Hindlimb muscle (tissue), 1 donor: ENCODE results near the gene LTB4R. TPM values are rescaled to one million over a fixed set of nuclear protein-coding genes. Genes with fewer than 3 reads are reported as not detected.
"Not testable (repeated sequence)": the region's sequence is repeated elsewhere in the genome, so short reads cannot be mapped to it uniquely, and the experiment has no call there.

Experiments used
- DNase-seq: peaks from one replicate; pipeline ENCODE4 v3.0.0-alpha.2; 2013
- polyA plus RNA-seq: library from polyadenylated mRNA; unstranded; fragments of 120-200 nt; gene quantifications from one replicate; pipeline ENCODE4 v1.2.1, GENCODE V29; 2013; ENCODE audit not compliant: insufficient read length

The LTB4R gene
- polyA plus RNA-seq, 1 donor, result 3.5 TPM

DNA sequence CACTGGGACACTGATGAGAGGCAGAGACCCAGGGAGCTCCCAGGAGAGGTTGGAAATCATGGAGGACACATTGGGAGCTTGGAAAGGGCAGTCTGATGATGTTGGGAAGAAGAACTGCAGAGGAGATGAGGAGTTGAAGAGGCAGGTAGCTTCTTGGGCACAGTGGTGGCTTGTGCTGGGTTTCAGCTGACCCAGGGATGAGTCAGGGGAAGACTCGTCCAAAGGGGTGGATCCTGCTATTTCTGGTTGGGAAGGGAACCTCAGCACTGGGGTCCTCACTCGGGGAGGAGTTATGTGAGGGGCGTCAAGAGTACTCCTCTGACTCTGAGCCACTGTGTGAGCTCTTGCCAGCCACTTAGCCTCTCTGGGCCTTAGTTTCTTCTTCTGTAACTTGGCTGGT lies 12.0 kb downstream of the LTB4R start:
- no peak for DNase-seq

- no peak for DNase-seq
Measured at GRCh38 chr14:24324024-24324423, 12.7 kb downstream of the LTB4R start.

DNA sequence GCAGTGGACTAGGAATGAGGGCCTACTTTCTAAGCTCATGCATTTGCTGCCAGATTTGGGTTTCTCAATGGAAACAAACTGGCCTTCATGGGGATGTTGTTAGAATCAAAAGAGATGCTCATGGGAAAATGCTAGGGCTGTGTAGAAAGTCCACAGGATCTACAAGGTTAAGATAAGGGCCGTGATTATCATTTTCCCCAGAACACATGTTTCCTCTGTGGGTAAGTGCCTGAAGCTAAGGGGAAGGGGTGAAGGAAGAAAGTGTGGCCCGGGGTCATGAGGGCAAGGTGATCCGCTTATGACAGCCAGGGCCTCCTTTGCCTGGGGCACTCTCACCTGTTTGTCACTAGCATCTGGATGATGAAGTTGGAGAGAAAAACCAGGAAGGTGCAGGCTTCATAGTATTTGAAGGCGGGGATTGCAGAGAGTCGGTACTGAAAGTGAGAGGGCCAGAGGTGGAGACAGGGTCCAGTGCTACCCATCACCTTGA lies 13.8 kb downstream of the LTB4R start:
- DNase-seq, result no peak

- no peak for DNase-seq
Measured at GRCh38 chr14:24325963-24326362, 14.7 kb downstream of the LTB4R start.

DNA sequence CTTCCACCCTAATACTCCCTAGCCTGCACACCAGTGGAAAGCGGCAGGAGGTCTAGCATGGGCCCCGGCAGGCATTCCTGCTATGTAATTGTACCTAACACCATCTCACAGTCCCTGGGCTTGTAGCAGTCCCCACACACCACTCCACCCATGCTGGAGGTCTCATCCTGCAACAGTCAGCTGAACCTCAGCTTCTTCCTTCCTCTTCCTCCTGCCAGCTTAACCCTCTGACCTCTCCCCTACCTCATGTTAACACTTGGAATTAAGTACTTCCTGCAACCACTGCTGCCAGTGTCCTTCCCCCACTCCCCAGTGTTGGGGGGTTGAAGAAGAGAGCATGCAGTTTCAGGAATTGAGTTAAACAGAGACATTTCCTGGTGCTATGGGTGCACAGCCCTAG lies 16.0 kb downstream of the LTB4R start:
- DNase-seq, result no peak

- DNase-seq, result not testable (repeated sequence)
Measured at GRCh38 chr14:24327914-24328313, 16.6 kb downstream of the LTB4R start.

GRCh38 chr14:24329073-24329663 lies 17.9 kb downstream of the LTB4R start:
- no peak for DNase-seq

- DNase-seq, result no peak
Measured at GRCh38 chr14:24329736-24330135, 18.4 kb downstream of the LTB4R start.

DNA sequence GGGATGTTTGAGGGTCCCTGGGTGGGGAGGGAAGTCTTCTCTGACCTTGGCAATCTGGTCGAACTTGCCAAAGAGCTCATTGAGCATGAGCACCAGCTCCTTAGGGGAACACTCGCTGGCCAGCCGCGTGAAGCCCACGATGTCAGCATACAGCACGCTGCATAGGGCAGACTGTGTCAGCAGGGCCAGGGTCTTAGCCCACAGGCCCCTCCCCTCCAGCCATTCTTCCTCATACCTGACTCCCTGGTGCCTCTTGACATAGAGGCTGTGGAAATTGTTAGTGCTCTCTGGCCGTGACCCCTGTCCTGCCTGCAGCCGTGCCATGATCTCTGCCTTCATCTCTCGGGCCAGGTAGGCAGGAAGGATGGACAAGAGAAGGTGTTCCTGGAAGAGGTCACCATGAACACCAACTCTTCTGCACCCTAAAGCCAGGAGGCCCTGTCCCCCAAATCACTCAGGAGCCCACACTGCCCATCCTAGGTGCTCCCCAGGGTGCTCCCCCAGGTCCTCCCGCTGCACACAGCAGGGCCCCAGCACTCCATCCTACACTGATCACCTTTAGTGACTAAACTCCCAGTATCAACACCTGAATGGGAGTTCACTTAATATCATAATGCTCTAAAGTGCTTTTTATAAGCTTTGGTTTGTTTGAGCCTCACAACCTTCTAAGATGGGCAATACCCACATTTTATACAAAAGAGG lies 19.8 kb downstream of the LTB4R start:
- no peak for DNase-seq

DNA sequence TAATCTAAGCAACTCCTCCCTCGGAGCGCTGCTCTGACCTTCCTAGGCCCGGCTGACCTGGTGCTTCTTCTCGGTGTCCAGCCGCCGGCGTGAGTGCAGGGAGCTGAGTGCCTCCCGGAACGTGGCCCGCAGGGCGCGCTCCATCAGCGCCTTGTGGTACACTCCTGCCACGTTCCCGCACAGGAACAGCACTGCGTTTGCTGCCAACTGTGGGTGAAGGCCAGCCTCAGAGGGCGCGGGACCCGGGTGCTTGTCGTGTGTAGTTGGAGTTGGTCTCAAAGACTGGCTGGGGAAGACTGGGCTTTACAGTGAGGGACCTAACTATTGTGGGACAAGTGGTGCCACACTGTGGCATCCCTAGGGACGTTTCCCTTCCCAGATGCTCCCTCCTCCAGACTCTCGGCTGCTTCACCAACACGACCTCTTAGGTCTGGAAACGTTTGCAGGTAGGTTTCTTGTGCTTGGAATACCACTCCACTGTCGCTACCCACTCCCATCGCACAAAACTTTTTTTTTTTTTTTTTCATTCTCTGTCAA lies 20.5 kb downstream of the LTB4R start:
- DNase-seq, result no peak

GRCh38 chr14:24332268-24332993 lies 21.1 kb downstream of the LTB4R start:
- DNase-seq, result no peak

DNA sequence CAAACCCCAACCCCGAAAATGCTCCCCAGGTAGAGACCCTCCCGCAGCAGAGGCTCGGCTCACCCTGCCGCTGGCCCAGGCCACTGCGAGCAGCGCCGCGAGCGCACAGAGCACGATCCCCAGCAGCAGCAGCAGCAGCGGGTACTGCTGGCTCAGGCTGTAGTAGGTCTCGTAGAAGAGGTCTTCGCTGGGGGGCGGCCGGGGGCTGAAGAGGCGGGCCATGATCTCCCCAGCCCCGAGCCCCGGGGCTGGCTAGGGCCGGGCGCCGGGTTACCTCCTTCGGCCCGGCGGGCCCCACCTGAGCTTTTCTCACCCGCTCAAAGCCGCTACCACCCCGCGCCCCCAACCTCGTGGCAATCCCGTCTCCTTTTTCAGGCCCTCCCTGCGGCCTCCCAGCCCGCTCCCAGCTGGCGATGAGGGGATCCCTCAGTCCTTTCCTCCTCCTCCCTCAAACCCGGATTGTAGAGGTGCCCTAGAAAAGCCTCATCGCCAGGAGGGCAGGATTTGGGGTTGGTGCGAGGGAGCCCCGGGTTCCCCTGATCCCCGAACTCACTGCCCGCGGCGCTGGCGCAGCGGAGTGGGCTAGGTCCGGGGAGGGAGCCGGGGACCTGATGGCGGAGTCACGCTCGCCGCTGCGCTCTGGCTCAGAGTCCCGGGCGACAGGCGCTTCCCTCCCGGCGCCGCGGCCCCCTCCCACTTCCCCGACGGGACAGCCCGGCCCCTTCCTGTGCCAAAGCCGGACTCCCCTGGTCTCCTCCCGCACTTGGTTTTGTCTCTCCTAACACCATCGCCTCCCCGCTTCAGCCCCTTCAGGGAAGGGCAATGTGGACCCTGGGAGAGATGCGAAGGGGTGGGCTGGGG lies 23.4 kb downstream of the LTB4R start, which contains the start of gene ADCY4:
Gene ADCY4, minus strand, starts transcription at position 641 of the 861 bp plus-strand sequence. Its CDS starts 419 bp downstream, at position 222.
- DNase-seq, result no peak

DNA sequence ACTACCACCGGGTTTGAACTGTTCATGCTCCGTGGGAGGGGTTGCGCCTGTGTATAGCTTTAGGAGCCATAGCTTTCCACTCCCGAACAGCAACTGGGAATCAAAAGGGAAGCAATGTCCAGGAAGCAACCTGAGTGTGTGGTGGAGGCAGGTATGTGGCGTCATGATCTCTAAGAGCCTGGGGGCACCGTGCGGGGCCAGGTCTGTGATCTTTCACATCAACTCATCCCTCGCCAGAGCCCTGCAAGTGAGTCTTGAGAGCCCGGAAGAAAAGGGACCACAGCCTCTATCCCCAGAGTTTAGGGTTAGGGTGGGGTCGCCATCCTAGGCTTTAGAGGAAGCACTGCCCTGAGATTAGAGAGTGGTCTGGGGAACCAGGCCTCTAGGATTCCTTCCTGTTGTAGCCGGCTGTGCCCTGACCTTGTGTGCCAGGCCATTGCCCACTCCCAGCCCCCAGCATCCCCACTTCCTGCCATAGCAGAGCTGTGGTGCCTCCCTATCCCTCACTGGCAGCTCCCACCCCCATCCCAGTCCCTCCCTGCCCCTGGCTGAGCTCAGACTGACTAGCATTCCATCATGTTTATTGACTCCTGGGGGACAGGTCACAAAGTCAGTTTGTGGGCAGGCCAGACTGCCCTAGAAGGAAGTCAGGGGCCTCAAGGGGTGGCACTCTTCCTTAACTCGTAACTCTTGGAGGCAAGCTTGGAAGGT lies 24.3 kb downstream of the LTB4R start:
- no peak for DNase-seq

DNA sequence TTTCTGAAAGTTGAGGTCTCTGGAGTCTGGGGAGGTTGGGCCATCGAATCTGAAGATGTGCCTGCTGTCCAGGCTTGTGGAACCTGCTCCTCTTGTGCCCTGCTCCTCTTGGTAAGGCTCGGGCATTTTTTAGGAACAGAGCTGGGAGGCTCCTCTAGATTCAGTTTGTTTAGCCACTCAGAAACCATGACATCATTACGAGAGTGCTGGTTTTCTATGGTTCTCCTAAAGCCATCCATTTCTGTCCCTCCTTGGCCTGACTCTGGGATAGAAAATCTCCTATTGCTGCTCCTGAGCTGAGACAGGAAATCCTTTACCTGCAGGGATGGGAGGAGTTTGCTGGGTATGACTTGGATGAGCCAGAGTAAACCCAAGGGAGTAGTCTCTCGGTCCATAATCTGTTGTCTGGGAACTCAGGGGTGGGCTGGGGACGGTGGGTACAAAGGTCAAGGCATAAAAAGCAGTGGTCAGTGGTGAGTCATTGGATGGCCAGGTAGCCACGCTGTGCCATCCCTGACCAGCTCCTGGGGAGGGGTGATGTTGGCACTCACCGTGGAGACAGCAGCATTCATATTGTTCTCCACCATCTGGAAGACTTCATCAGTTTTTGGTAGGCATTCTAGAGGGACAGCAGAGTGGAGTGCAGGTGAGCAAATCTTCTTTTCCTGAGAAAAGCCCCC lies 26.0 kb downstream of the LTB4R start:
- no peak for DNase-seq

DNA sequence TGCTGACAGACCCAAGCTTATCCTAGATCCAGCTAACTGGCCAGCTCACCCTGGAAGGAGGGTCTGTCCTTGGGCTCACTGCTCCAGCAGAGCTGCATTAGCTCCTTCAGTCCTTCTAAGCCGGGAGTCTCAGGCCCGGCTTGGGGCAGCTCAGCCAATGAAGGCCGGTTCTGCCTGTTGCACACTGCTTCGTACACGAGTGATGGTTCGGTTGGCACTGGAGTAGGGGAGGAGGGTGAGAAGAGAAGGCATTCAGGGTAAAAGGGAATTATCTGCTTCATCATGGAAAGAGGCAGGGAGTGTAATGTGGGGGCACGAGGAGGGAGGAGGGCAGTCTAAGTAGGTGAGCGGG lies 26.5 kb downstream of the LTB4R start:
- DNase-seq, result no peak

DNA sequence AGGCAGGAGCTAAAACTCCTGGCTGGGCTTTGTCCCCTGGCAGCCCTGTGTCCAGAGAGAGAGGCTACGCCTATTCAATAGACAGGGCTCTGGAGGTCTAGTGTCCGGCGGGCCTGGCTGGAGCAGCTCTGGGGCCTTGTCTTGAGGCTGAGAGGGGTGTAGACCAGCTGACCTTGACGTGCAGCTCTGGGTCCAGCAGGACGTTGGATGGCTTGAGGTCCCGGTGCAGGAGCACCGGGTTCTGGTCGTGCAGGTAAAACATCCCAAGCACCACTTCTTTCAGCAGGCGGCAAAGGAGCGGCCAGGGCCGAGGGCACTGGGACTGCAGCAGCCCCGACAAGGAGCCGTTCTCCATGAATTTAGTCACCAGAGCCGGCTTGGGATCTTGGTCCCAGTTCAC lies 27.5 kb downstream of the LTB4R start:
- DNase-seq, result no peak

DNA sequence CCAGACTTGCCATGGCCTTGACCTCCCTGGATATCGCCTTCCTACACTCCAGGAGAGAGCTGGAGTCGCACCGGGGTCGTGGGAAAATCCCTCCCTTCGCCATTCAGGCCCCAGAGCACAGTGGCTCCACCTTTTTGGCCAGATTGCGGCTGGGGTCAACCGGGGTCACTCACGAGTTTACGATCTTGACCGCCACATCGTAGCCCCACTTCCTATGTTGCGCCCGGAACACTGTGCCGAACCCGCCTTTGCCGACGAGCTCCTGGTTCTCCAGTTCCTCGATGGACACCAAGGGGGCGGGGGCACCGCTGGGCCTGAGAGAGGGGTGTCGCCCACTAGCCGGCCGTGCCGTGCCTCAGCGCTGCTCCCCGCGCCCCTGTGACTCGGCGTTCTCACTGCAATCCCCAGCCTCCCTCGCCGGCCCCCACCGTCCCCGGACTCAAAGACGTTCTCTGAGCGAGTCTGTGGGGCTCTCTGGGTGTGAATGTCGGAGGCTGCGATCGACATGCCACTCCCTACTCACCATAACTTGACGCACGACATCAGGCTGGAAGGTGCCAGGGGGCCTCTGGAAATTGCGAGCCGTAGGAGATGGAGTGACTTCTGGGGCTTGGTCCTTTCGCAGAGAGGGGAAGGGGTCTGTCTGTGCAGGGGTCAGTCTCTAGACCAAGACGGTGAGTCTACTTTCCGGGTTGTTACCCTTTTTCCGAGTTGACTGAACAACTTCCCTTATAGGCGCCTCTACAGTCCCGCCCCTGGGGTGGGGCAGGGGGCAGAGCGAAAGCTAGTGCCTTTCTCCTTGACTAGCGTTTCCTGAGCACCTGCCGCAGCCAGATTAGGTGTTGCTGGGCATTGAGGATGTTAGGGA lies 28.2 kb downstream of the LTB4R start, which contains the start of gene RIPK3:
Gene RIPK3, minus strand, starts transcription at position 708 of the 868 bp plus-strand sequence. Its CDS starts 165 bp downstream, at position 543.
- no peak for DNase-seq

- no peak for DNase-seq
Measured at GRCh38 chr14:24340606-24341005, 29.3 kb downstream of the LTB4R start.

DNA sequence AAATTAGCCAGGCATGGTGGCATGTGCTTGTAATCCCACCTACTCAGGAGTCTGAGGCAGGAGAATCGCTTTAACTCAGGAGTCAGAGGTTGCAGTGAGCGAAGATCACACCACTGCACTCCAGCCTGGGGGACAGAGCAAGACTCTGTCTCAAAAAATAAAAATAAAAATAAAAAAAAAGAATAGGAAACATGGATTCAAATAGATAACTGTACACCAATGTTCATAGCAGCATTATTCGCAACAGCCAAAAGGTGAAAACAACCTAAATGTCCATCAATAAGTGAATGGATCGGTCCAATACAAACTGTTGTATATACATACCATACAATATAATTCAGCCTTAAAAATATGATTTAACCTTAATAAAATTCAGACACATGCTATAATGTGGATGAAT lies 31.6 kb downstream of the LTB4R start:
- DNase-seq, result no peak
